Measurements from ENCODE around the gene GUCA1A. TPM values are rescaled to one million over a fixed set of nuclear protein-coding genes. Genes with fewer than 3 reads are reported as not detected.

GUCA1A gene
- total RNA-seq, 1 donor from 2014 or later = not detected

DNA sequence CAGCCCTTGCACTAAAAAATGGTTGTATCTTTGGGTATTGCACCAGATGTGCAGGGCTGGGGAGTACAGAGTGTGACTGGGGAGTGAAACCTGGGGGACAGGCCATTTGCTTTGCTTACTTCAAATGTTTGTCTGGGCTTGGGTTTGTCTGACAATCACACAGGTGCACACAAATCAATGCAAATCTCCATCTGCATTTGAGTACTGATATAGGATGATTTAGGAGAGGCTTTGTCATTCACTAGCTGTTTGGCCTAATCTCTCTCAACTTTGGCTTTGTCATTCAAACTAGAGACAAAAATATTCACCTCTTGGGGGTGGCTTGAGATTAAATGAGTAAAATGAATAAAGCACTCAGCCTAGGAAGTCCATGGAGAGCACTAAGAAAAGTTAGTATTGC lies 3.8 kb downstream of the GUCA1A start:
- no peaks in the 10 kb centered on the region for H3K36me3 Mint-ChIP-seq (ENCODE audit: low read depth)
- TF ChIP-seq, protein P1, sequence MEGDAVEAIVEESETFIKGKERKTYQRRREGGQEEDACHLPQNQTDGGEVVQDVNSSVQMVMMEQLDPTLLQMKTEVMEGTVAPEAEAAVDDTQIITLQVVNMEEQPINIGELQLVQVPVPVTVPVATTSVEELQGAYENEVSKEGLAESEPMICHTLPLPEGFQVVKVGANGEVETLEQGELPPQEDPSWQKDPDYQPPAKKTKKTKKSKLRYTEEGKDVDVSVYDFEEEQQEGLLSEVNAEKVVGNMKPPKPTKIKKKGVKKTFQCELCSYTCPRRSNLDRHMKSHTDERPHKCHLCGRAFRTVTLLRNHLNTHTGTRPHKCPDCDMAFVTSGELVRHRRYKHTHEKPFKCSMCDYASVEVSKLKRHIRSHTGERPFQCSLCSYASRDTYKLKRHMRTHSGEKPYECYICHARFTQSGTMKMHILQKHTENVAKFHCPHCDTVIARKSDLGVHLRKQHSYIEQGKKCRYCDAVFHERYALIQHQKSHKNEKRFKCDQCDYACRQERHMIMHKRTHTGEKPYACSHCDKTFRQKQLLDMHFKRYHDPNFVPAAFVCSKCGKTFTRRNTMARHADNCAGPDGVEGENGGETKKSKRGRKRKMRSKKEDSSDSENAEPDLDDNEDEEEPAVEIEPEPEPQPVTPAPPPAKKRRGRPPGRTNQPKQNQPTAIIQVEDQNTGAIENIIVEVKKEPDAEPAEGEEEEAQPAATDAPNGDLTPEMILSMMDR (IDR thresholded peaks at IDR 0.05) = no peak
- DNase-seq (ENCODE audit: low spot score) = no peak
- no peaks in the 10 kb centered on the region for H3K27me3 Mint-ChIP-seq (ENCODE audit: low read depth)
- no peaks in the 10 kb centered on the region for H3K9me3 Mint-ChIP-seq (ENCODE audit: low read depth)
- H3K4me3 Mint-ChIP-seq (ENCODE audit: unreplicated experiment) = no peak overlapping the region
- H3K4me1 Mint-ChIP-seq (ENCODE audit: low read depth) = no peaks in the 10 kb centered on the region
- H3K27ac Mint-ChIP-seq (ENCODE audit: unreplicated experiment) = no peak overlapping the region

DNA sequence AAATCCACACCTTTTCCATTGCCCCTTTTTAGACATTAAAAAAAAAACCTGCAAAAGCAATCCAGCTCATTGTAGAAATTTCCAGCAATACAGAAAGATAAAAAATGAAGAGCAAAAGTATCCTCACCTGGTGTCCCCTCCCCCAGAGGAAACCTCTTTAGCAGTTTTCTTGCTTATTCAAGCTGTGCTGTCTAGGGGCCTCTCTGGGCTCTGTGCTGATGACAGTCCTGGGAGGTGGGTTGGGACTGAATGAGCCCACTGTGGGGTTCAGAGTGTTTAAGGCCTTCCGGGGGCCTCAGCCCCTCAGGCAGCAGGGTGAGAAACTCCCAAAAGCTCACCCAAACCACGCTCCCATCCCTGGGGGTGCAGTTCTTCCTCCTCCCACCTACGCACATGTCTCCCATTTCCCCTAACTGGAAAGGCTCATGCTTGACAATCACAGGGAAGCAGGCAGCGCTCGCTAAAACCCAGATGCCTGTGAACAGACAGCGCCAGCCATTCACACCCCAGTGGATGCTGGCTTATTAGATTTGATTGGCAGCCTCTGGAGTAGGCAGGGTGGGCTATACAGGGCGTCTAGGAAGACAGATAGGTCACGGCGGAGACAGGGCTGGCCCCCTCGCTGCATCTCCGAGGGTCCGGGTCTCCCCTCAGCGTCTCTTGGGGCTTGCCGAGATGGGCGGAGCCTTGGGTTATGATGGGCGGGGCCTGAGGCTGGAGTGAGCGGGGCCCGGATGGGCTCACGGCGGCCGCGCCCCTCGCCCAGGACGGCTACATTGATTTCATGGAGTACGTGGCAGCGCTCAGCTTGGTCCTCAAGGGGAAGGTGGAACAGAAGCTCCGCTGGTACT lies 4.6 kb downstream of the GUCA1A start:
- H3K9me3 Mint-ChIP-seq (ENCODE audit: low read depth) = no peaks in the 10 kb centered on the region
- H3K27ac Mint-ChIP-seq (ENCODE audit: unreplicated experiment) = no peak overlapping the region
- H3K4me3 Mint-ChIP-seq (ENCODE audit: unreplicated experiment) = no peak overlapping the region
- H3K27me3 Mint-ChIP-seq (ENCODE audit: low read depth) = no peaks in the 10 kb centered on the region
- no peak for DNase-seq (ENCODE audit: low spot score)
- TF ChIP-seq, protein P1 (IDR thresholded peaks at IDR 0.05) = no peak
- H3K36me3 Mint-ChIP-seq (ENCODE audit: low read depth) = no peaks in the 10 kb centered on the region
- no peaks in the 10 kb centered on the region for H3K4me1 Mint-ChIP-seq (ENCODE audit: low read depth)

DNA sequence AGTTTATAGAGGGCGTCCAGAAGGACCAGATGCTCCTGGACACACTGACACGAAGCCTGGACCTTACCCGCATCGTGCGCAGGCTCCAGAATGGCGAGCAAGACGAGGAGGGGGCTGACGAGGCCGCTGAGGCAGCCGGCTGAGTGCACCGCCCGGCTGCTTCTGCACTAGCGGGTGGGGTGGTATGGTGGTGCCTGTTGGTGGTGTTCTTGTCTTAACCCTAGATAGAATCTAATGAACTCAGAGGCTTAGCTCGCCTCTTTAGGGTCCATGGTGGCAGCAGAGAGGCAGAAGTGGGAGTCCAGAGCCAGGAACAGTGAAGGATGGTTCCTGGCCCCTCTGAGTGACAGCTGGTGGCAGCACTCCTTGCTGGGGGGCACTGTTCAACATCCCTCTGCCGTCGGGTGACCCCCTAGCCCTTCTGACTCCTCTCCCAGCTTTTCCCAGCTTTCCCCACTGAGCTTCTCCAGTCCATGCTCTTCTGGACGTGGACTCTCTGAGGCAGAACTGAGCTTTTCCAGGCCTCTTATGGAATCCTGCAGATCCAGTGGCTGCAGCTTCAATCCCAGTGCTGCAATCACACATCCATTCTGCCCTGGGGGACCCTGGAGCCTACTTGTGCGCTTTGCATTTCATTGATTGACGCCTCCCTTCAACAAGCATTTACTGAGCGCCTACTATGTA lies 6.2 kb downstream of the GUCA1A start:
- H3K9me3 Mint-ChIP-seq (ENCODE audit: low read depth) = no peaks in the 10 kb centered on the region
- H3K27me3 Mint-ChIP-seq (ENCODE audit: low read depth) = no peaks in the 10 kb centered on the region
- no peaks in the 10 kb centered on the region for H3K4me1 Mint-ChIP-seq (ENCODE audit: low read depth)
- no peak overlapping the region for H3K4me3 Mint-ChIP-seq (ENCODE audit: unreplicated experiment)
- no peaks in the 10 kb centered on the region for H3K36me3 Mint-ChIP-seq (ENCODE audit: low read depth)
- TF ChIP-seq, protein P1 (IDR thresholded peaks at IDR 0.05) = no peak
- H3K27ac Mint-ChIP-seq (ENCODE audit: unreplicated experiment) = no peak overlapping the region
- DNase-seq (ENCODE audit: low spot score) = no peak

DNA sequence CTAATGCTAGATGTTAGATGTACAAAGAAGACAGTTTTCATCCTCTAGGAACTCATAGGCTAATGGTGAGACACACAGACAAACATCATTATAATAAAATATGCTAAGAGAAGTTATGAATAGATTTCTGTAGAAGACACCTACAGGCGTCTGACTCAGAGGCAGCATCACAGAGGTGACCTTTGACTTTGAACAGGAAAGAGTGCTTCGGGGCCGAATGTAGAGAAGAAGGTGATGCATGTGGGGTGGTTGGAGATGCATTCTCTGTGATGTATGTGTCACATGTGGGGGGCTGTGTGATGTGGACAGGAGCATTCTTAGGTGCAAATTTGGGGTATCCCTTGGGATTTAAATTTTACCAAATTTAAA lies 6.8 kb downstream of the GUCA1A start:
- H3K9me3 Mint-ChIP-seq (ENCODE audit: low read depth) = no peaks in the 10 kb centered on the region
- H3K27ac Mint-ChIP-seq (ENCODE audit: unreplicated experiment) = no peak overlapping the region
- no peaks in the 10 kb centered on the region for H3K4me1 Mint-ChIP-seq (ENCODE audit: low read depth)
- TF ChIP-seq, protein P1 (IDR thresholded peaks at IDR 0.05) = no peak
- no peak overlapping the region for H3K4me3 Mint-ChIP-seq (ENCODE audit: unreplicated experiment)
- no peaks in the 10 kb centered on the region for H3K27me3 Mint-ChIP-seq (ENCODE audit: low read depth)
- H3K36me3 Mint-ChIP-seq (ENCODE audit: low read depth) = no peaks in the 10 kb centered on the region
- DNase-seq (ENCODE audit: low spot score) = no peak

DNA sequence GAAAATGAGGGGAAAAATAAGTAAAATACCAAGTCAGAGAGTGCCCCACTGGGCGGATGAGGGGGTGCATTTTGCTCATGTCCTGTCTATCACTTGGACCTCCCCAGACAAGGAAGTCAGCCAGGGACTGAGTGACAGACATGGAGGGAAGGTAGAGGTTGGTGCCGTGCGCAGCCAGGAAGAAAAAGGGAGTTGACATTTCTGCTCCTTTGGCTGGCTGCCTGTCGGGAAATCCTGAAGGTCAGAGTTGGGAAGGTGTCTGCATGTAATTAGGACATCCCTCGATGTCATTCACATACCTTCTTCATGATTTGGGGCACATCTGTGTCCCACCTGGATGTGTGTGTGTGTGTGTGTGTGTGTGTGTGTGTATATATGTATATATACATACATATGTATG lies 8.9 kb downstream of the GUCA1A start:
- H3K4me3 Mint-ChIP-seq (ENCODE audit: unreplicated experiment) = no peak overlapping the region
- H3K36me3 Mint-ChIP-seq (ENCODE audit: low read depth) = no peaks in the 10 kb centered on the region
- no peaks in the 10 kb centered on the region for H3K27me3 Mint-ChIP-seq (ENCODE audit: low read depth)
- DNase-seq (ENCODE audit: low spot score) = no peak
- no peak overlapping the region for H3K27ac Mint-ChIP-seq (ENCODE audit: unreplicated experiment)
- H3K4me1 Mint-ChIP-seq (ENCODE audit: low read depth) = no peaks in the 10 kb centered on the region
- TF ChIP-seq, protein P1 (IDR thresholded peaks at IDR 0.05) = no peak
- no peaks in the 10 kb centered on the region for H3K9me3 Mint-ChIP-seq (ENCODE audit: low read depth)

All from chondrocyte (in vitro differentiated cells).